NCI-H774 (cell line): ENCODE data around the gene CTNND2.

Source experiments
- DNase-seq: peaks from one replicate; lab custom pipeline; 2025; lab: John Stamatoyannopoulos, UW

CTNND2 gene

DNA sequence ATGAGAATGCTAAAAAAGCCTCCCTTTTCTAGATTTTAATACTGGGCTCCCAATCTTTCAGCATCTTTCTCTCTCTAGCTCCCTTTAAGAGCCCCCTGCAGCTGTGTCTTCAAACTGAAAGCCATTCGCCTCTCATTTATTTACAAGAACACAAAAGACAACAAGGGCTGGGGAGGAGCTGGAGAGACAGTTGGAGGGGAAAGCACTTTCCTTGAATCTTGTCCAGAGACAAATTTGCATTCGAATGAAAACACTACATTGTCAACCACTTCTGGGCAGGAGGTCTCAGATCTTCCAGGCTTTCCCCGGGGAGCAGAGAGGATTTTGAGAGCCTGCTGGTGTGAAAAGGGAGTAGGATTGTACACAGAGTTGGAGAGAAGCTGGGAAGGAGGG, 518.3 kb downstream of the CTNND2 start:
- DNase-seq: no peak

DNA sequence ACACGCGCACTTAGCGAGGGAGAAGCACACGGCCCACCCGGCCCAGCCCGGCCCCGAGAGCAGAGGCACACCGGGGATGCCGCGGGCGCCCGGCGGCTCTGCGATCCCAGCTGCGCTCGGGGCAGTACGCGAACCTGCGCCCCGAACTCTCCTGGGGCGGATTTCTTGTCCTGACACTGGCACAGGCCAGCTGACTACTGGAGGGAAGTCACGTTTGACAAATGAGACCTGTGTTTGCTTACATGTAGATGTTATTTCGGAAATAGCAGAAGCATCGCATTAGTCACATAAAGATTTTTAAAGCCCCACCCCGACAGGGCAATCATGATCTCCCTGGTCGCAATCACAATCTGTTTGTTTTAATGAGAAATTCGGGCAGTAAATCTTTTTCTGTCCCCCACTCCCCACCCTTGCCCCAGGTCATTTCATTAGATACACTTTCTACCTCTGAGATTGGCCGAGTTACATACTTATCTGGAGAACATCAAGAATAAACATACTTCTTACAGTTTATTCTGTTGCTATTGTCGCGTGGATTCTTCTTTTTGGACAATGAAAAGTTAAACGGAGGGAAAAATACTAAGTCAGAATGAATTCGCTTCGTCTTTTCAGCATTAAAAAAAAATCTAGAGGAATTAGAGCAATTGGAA, 518.9 kb downstream of the CTNND2 start:
- no peak for DNase-seq

DNA sequence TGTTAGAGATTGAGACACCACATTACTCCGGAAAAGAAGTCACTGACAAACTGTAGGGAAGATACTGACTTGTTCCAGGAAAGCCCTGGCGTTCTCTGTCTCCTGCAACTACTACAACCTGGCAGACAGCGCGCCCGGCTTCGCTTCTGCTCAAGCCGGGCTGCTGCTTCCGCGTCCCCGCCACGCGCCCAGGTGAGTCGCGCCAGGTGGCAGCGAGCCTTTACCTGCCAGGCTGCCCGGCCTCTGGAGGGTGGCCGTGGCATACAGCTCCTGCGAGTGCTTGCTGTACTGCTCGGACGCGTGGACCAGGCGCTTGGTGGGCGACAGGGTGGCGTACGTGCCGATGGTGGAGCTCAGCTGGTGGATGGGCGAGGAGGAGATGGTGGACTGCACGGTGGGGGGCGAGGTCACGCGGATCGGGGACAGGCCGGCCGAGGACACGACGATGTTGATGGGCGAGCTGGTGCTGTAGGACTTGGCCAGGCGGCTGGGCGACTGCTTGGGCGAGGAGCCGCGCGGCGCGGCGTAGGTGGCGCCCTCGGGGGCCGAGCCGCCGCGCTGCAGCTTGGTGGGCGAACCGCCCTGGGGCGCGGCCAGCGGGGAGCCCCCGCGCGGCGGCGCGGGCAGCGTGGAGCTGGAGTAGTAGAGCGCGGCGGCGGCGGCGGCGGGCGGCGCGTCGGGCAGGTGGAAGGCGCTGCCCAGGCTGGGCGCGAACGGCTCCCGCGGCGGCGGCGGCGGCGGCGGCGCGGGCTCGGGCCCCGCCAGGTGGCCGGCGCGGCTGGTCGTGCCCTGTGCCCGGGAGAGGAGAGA, 519.6 kb downstream of the CTNND2 start:
- no peak for DNase-seq

DNA sequence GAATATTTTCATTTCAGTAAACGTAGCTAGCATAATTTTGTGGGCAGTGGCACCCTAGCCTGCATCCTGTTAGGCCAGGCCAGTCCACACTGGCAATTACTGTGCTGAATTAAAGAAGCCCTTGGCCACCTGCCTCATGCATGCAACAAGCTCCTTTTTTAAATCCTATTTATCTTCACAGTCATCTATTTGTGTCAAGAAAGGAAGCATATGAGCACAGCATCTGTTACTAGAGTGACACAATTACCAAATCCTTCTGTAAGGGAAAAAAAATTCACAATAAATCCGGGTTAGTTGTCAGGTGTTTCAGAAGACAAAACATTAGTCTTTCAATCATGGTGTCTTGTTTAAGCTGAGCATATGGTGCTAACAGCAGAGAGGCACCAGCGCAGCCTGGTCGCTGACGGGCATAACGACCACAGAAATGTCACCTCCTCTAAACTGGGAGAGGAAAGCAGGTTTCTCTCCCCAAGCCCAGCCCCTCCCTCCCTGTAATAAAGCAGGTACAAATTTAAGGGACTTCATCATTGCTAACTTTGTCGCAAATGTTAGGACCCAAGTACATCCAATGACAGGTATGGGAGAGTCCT, 520.6 kb downstream of the CTNND2 start:
- DNase-seq: no peak

DNA sequence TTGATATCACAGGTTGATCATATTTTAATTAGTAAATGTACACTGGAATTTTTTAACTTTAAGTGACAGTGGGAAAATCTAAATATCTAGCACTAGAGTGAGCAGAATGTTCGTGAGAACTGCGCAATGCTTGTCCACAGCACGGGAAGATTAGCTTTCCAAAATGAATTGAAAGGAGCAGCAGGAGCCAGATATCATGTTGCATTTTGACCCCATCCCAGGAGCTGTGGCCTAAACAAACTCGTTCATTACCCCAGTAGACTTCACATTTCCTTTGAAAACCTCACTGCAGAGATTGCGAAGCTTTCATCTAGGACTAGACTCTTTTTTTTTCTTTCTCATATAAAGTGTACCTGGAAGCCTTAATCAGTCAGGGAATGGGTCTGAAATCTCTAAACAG, 525.8 kb downstream of the CTNND2 start:
- DNase-seq: no peak

DNA sequence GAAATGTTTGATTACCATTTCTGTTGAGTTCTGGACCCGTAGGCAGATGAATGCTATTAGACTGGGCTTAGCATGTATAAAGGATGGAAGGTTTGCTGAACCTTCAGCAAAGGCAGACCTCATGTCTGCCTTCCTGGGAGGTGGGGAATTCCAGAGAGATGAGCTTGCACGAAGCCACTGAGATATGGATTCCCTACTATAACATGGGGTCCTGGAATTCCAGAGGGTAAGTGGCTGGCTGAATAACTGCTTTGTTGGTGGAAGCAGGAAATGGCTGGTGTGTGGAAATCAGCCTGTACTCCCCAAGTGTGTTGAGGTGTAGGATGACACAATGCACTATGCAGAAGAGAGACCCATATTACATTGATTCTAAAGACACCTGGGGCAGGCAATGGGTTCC, 526.4 kb downstream of the CTNND2 start:
- DNase-seq: no peak

DNA sequence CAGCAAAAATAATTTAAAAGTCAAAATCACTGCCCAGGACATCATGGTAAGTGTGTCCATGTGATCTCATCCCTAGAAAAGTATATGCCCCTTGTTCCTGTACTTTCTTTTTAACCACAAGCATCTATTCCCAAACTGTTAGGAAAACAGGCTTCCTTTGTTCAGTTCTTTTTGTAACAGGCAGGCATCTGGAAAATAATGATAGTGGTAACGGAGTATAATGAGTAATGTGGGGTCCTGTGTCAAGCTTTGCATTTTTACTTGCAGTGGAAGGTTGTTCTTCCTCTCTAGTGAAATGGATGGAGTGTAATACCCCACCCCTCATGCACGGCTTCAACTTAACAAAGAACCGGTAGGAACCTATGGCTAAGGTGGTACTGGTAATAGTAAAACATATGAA, 532.1 kb downstream of the CTNND2 start:
- no peak for DNase-seq

DNA sequence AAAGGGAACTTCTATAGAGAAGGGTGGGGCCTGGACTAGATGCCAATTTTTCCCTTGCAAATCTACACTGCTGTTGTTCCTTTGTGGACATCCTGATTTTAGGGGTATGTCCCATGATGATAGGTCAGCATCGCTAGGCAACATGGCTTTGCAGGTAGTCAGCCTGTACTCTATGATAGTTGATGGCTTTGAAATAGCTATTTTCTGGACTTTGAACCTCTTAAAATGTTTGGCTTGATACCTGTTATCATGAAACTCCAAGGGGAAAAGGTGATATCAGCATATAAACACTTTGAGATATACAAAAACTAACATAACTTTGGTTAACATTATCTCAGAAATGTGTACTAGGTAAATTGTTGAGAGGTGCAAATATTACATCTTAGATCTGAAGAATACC, 533.2 kb downstream of the CTNND2 start:
- DNase-seq: no peak

DNA sequence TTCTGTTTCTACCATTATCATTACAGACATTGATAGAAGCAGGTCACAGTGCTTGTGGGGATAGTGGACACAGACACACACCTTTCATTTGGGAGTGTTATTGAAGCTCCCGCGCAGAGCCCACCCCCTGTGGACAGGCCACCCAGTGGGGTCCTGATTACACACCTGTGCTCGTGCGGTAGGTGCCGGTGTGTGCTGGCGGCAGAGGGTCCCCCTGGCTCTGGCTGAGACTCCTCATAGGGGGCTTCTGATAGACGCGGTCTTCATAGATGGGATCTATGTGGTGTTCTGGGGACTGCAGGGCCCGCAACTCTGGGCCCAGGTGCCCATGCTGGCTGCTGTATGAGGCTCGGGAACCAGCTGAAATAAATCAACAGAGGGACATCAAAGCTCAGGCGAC, 539.7 kb downstream of the CTNND2 start:
- no peak for DNase-seq

DNA sequence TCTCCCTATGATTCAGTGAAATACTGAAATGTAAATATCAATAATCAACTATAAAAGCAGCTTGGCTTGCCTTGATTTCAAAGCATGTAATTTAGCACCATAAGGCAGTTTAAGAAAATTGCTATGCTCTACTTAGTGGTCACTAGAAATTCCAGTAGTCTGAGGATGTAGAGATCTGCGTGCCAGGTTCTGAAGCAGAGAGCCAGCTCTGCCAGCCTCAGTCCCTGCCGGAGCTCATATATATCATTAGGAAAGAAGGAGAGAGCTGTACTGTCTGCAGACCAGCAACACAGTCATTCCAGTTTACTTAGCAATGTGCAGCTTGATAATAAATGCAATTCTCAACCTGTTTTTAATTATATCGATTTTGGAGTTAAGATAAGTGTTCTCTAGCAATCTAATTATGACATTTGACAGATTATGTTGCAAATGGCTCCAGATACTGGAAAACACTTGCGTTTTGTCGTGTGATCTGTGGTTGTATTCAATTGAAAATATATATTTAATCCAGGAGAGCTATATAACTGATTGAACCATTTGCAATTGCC, 540.5 kb downstream of the CTNND2 start:
- DNase-seq: no peak

DNA sequence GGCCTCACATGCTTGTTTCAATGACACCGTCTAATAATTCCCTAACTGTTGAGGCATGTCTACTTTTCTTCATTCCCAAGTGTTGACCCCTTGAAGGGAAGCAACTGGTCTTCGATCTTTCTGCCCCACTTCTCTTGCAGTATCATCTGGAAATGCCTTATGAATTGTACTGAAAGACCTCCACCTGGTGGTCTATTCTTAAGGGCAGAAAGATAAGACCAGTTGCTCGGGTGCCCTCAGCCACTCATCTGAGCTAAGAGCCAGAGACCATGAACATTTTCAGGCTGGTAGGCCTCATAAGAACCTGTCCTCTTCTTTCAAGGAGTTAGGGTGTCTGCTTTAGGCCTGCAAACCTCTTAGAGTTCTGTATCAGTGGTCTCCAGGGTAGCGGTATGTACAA, 542.5 kb downstream of the CTNND2 start:
- no peak for DNase-seq

DNA sequence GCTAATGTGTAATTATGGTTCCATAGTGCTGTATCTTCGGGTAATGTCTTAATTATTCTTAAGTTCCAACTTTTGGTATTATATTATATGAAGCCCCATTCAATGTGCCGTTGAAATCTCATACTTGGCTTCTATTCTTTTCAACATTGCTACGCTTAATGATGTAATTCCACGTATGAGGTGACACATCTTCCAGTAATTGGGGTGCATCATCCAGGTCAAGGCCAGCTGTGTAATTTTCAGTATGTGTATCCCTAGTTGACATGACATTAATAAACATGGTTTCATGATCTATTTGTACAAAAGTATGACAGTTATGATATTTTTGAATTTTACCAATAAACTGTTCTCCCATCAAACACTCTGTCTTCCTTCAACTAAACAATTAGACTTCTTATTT, 546.3 kb downstream of the CTNND2 start:
- DNase-seq: no peak

DNA sequence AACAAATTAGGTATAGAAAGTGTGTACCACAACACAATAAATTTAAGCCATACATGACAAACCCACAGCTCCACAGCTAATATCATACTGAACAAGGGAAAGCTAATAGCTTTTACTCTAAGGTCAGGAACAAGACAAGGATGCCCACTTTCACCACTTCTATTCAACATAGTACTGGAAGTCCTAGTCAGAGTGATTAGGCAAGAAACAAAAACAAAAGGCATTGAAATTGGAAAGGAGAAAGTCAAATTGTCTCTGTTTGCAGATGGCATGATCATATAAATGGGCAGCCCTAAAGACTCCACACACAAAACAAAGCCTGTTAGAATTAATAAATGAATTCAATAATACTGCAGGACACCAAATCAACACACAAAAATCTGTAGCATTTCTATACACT, 548.8 kb downstream of the CTNND2 start:
- DNase-seq: no peak

DNA sequence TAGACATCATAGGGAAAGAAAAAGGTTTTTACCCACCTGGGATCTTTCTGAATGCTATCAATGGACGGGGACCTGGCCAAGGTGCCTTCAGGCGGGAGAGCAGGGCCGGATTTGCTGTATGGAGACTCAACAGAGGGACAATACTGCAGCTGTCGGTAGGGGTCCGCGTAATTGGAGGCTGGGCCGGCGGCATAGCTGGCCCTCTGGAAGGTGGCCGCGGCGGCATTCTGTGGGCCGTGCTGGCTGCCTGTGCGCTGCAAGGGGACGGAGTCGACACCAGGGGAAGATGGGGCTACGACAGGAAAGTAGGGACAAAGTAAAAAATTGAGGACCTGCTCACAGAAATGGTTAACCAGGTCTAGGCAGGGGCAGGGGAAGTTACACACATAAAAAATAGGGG, 557.9 kb downstream of the CTNND2 start:
- no peak for DNase-seq

DNA sequence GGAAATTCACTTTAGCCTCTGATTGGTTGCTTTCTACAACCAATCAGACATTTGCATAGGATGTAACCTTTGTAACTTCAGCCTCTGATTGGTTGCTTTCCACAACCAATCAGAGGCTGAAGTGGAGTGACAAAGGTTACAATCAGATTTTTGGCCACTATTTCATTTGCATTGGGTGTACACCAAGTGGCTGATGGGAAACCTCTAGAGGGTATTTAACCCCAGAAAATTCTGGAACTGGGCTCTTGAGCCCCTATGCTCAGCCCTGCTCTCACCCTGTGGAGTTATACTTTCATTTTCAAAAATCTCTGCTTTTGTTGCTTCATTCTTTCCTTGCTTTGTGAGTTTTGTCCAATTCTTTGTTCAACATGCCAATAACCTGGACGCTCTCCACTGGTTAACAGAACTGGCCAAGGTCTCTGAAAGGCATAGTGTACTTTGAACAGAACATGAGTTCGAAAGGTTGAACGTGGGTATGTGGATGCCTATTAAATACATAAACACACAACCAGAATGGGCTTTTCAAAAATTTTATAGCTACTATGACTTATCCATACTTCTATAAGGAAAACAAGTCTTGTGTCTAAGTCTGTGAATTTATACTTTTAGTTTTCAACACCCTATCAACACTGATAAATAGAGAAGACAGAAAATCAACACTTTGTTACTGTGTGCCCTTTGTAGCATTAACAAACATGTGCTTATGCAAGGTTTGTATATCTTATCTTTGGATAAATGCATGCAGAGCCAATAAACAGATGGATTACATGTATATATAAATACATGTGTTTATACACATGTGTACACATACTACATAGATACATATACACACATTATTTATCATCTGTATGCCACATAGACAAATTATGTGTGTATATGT, 568.1 kb downstream of the CTNND2 start:
- no peak for DNase-seq

DNA sequence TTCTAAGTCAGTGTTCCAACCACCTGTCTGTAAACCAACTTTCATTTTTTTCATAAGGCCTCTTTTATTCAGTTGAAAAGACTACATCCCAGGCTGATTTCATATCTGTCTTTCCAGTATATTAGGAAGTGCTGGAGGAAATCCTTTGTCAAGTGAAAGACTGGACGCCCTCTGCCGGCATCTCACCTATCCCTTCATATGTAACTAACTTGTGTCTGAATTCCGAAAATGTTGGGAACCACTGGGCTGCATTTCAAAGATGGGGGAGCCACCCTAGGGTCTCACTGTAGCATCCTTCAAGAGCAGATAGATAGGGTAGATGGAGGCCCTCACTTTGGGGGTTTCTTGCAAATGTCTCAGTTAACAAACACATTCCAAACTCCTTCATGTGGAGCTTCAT, 569.8 kb downstream of the CTNND2 start:
- no peak for DNase-seq

DNA sequence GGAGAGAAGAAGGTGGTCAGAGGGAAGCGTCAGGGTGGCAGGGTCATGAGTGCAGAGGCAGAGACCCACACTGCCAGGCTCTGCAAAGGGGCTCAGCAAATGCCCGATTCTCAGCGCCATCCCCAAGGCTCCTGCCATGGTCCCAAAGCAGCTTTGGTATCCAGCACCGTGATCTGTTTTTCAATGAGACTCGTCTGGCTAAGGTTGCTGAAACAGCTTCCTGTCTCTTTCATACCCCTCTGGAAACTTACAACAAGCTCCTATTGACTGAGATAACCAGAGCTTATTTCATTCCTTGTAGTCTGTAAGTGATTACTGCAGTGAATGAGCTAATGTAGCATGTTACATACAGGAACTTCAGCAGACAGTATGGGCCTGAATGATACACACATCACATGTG, 574.6 kb downstream of the CTNND2 start:
- DNase-seq: no peak

DNA sequence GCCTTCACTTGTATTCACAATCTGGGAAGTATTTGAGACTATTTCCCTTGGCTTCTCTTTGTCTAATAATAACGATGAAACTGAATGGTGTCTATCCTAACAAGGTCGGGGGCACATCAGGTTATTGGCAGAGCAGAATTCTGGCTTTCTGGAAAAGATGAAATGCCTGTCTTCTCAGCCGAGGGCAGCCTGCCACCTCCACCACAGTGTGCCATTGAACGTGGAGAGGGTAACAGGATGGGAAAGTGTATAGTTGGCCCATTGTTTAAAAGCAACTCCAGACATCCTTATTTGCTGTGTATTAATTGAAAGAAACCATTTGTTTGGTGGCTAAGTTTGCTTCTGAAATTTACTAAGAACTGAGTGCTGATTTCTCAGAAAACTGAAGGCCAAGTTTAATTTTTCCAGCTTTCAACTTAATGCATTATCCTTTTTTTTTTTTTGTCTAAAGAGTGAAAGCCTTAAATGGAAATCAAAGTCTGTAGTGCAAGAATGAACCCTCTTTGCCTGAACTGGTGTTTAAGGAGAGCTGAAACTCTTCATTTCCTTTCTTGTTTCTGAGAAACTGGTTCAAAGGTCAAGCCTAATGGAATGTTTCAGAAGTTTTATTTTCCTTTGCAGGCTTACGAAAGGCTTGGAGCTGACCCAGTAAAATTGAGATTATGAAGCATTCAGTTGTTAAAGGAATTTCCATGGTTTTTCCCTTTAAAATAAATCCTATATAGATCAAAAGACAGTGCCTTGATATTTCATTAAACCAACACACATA, 579.5 kb downstream of the CTNND2 start:
- DNase-seq: no peak

DNA sequence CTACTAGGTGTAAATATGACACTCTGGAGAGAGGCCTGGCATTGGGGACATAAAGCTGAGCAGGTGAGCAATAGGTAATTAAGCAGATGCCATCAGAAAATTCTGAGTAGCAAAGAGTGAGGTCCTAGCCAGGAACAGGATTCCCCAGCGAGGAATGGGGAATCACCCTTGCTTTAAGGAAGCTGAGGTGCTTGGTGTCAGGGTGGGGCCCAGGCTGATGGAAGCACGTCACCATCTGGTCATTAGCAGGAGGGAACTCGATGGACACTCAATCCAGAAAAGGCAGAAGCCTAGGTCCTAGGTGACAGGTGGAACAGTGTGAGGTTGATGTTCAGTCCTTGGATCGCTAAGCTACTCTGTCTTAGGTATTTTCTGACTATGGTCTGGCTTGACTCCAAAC, 580.5 kb downstream of the CTNND2 start:
- DNase-seq: no peak

DNA sequence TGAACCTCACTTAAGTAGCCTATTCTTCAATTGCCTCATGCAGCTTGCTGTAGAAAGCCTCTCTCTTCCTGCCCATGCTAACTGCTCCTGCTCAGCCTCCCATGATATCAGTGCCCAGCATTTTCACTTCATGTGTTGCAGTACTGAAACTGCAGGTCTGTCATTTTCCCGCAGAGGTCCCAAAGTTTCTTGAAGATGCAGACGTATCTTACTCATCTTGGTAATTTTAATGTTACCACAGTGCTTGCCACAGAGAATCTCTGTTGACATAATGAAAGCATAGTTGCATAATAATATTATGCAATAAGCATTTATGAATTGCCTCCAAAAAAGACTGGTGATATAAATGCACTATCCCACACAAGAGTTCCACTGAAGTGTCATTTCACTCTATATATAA, 582.1 kb downstream of the CTNND2 start:
- no peak for DNase-seq

DNA sequence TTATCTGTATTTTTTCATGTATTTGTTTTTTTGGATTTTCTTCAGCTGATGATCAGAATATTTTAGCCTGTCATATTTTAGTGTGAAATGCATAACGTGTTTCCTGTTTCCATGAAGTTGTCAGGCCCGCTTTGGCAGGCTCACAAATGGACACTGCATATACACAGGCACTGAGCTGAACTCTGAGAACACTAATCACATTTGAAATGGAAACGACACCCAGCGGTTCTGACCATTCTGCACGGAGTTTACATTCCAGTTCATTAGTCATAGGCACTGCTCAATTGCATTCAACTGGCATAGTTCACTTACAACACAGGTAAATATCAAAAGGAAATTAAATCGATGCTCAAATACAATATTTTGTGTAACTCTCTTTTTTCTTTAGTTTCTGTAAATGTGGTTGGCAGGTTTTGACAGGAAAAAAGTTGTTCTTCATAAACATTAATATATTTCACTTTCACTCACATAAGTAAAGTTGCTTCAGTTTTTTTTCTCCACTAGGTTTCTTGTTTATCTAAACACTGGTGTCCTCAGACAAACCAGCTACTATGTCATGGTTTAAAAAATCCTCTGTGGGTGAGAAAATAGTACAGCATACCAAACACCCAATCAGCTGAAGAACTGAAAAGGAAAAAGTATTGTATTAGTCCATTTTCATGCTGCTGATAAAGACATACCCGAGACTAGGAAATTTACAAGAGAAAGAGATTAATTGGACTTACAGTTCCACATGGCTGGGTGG, 584.2 kb downstream of the CTNND2 start:
- no peak for DNase-seq
